ENCODE data around the gene THADA.

Gene THADA

GRCh38 chr2:43325107-43325811 is 270.6 kb downstream of the THADA start:
- no peak for DNase-seq (ENCODE audit: low read depth in 2 of 2)

- no peak for DNase-seq (ENCODE audit: low read depth in 2 of 2)
Measured at GRCh38 chr2:43324259-43325106, 271.4 kb downstream of the THADA start.

GRCh38 chr2:43323857-43324256 is 272.0 kb downstream of the THADA start:
- no peak for DNase-seq (ENCODE audit: low read depth in 2 of 2)

- no peak for DNase-seq (ENCODE audit: low read depth in 2 of 2)
Measured at GRCh38 chr2:43321446-43321845, 274.4 kb downstream of the THADA start.

- peak; percentile 63 to 71 for DNase-seq (ENCODE audit: low read depth in 2 of 2)
Measured at GRCh38 chr2:43319541-43319940, 276.3 kb downstream of the THADA start.

- DNase-seq (ENCODE audit: low read depth in 2 of 2) = peak; percentile 50 to 66
Measured at GRCh38 chr2:43318791-43319190, 277.0 kb downstream of the THADA start.

GRCh38 chr2:43317680-43318079 is 278.2 kb downstream of the THADA start:
- no peak for DNase-seq (ENCODE audit: low read depth in 2 of 2)

- no peak for DNase-seq (ENCODE audit: low read depth in 2 of 2)
Measured at GRCh38 chr2:43317194-43317593, 278.6 kb downstream of the THADA start.

- no peak for DNase-seq (ENCODE audit: low read depth in 2 of 2)
Measured at GRCh38 chr2:43315482-43315881, 280.4 kb downstream of the THADA start.

- no peak for DNase-seq (ENCODE audit: low read depth in 2 of 2)
Measured at GRCh38 chr2:43314299-43314927, 281.4 kb downstream of the THADA start.

- no peak for DNase-seq (ENCODE audit: low read depth in 2 of 2)
Measured at GRCh38 chr2:43313642-43314017, 282.2 kb downstream of the THADA start.

GRCh38 chr2:43312755-43313641 is 282.8 kb downstream of the THADA start:
- no peak for DNase-seq (ENCODE audit: low read depth in 2 of 2)

- peak; percentile 41 to 61 for DNase-seq (ENCODE audit: low read depth in 2 of 2)
Measured at GRCh38 chr2:43311276-43311675, 284.6 kb downstream of the THADA start.

- no peak for DNase-seq (ENCODE audit: low read depth in 2 of 2)
Measured at GRCh38 chr2:43309935-43310334, 285.9 kb downstream of the THADA start.

- DNase-seq (ENCODE audit: low read depth in 2 of 2) = no peak
Measured at GRCh38 chr2:43307973-43308372, 287.9 kb downstream of the THADA start.

- no peak for DNase-seq (ENCODE audit: low read depth in 2 of 2)
Measured at GRCh38 chr2:43307046-43307445, 288.8 kb downstream of the THADA start.

- DNase-seq (ENCODE audit: low read depth in 2 of 2) = no peak
Measured at GRCh38 chr2:43306197-43306596, 289.6 kb downstream of the THADA start.

- no peak for DNase-seq (ENCODE audit: low read depth in 2 of 2)
Measured at GRCh38 chr2:43305517-43305916, 290.3 kb downstream of the THADA start.

GRCh38 chr2:43305012-43305411 is 290.8 kb downstream of the THADA start:
- DNase-seq (ENCODE audit: low read depth in 2 of 2) = no peak

- no peak for DNase-seq (ENCODE audit: low read depth in 2 of 2)
Measured at GRCh38 chr2:43303889-43304288, 291.9 kb downstream of the THADA start.

- DNase-seq (ENCODE audit: low read depth in 2 of 2) = no peak
Measured at GRCh38 chr2:43302961-43303494, 292.8 kb downstream of the THADA start.

Measured in fibroblast of skin of left biceps (primary cell).